Measurements from ENCODE around the gene AP3B1. TPM values are rescaled to one million over a fixed set of nuclear protein-coding genes. Genes with fewer than 3 reads are reported as not detected.
A peak's percentile ranks its signal among the peaks of the same experiment; 100 is the strongest.

Gene AP3B1
- polyA plus RNA-seq, 3 donors: 20.3 to 39.8 (median 24.9) TPM

GRCh38 chr5:78095125-78095524, 199.4 kb downstream of the AP3B1 start:
- no peak overlapping the region for H3K4me3 ChIP-seq (replicated peaks in 1 of 3; ENCODE audit: low read depth in 2 of 3, low read length in 3 of 3)
- Mint-ChIP-seq H3K27me3 (ENCODE audit: low read depth in 3 of 3) (no peaks in the 10 kb centered on the region), H3K27ac (no peak overlapping the region), H3K4me3 (no peak overlapping the region), H3K9me3 (peaks cover 2 to 11% (median 8%) of the 10 kb centered on the region in 7 donors), H3K4me1 (no peaks in the 10 kb centered on the region), H3K36me3 (peaks cover 54 to 67% of the 10 kb centered on the region in 2 donors)
- no peaks in the 10 kb centered on the region for H3K4me1 ChIP-seq (ENCODE audit: control insufficient read depth in 1 of 2, insufficient read depth in 2 of 2, low read length in 2 of 2)
- no peaks in the 10 kb centered on the region for H3K9me3 ChIP-seq (replicated peaks in 1 of 2; ENCODE audit: control insufficient read depth in 1 of 2, insufficient read depth in 1 of 2, low read length in 2 of 2)
- H3K36me3 ChIP-seq (replicated peaks in 1 of 2; ENCODE audit: control insufficient read depth in 1 of 2, insufficient read depth in 2 of 2, low read length in 2 of 2): peaks cover 28 to 62% of the 10 kb centered on the region in 2 donors
- no peaks in the 10 kb centered on the region for H3K79me2 ChIP-seq (ENCODE audit: insufficient read depth, low read length)
- no peak overlapping the region for H3K27ac ChIP-seq (ENCODE audit: low read depth in 1 of 2, low read length in 2 of 2)
- no peaks in the 10 kb centered on the region for H4K20me1 ChIP-seq (ENCODE audit: insufficient read depth, low read length)
- H2AFZ ChIP-seq (ENCODE audit: insufficient read depth, low read depth, low read length, poor library complexity, severe bottlenecking): no peak overlapping the region
- no peak for TF ChIP-seq CTCF (IDR thresholded peaks at IDR 0.05)
- DNase-seq: no peak
- no peak overlapping the region for H3K4me2 ChIP-seq (replicated peaks; ENCODE audit: extremely low read depth, low read length, poor library complexity, severe bottlenecking)
- H3K9ac ChIP-seq (ENCODE audit: insufficient read depth, low read length, poor library complexity, severe bottlenecking): no peak overlapping the region
- intact Hi-C loops (cut with micrococcal nuclease): no loop called here
- no peaks in the 10 kb centered on the region for H3K27me3 ChIP-seq (ENCODE audit: control insufficient read depth in 2 of 2, insufficient read depth in 2 of 2, low read length in 2 of 2)

DNA sequence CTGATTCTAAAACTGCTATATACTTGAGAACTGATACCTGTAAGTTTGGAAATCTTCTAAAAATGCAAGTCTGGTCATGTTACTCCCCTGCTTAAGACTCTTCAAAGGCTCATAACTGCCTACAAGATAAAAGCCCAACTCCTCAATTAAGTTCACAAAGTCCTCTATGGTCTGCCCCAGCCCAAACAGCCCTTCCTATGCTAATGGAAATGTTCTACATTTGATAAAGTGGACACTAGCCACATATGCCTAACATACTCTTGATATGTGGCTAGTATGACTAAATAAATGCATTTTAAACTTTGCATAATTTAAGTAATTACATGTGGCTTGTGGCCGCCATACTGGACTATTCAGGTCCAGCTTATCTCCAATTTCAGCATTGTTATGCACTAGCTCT, 204.5 kb downstream of the AP3B1 start:
- Histone ChIP-seq H3K79me2 (ENCODE audit: insufficient read depth, low read length) (no peaks in the 10 kb centered on the region), H3K9ac (ENCODE audit: insufficient read depth, low read length, poor library complexity, severe bottlenecking) (no peak overlapping the region), H3K27me3 (ENCODE audit: control insufficient read depth in 2 of 2, insufficient read depth in 2 of 2, low read length in 2 of 2) (no peaks in the 10 kb centered on the region), H3K36me3 (replicated peaks in 1 of 2; ENCODE audit: control insufficient read depth in 1 of 2, insufficient read depth in 2 of 2, low read length in 2 of 2) (peaks cover 28 to 79% of the 10 kb centered on the region in 2 donors), H2AFZ (ENCODE audit: insufficient read depth, low read depth, low read length, poor library complexity, severe bottlenecking) (no peak overlapping the region), H3K9me3 (replicated peaks in 1 of 2; ENCODE audit: control insufficient read depth in 1 of 2, insufficient read depth in 1 of 2, low read length in 2 of 2) (no peaks in the 10 kb centered on the region), H3K4me2 (replicated peaks; ENCODE audit: extremely low read depth, low read length, poor library complexity, severe bottlenecking) (no peak overlapping the region), H3K4me3 (replicated peaks in 1 of 3; ENCODE audit: low read depth in 2 of 3, low read length in 3 of 3) (no peak overlapping the region), H4K20me1 (ENCODE audit: insufficient read depth, low read length) (no peaks in the 10 kb centered on the region), H3K4me1 (ENCODE audit: control insufficient read depth in 1 of 2, insufficient read depth in 2 of 2, low read length in 2 of 2) (no peaks in the 10 kb centered on the region), H3K27ac (ENCODE audit: low read depth in 1 of 2, low read length in 2 of 2) (no peak overlapping the region)
- intact Hi-C loops (cut with micrococcal nuclease): no loop called here
- no peak for TF ChIP-seq CTCF (IDR thresholded peaks at IDR 0.05)
- Mint-ChIP-seq H3K27me3 (ENCODE audit: low read depth in 3 of 3) (no peaks in the 10 kb centered on the region), H3K4me3 (no peak overlapping the region), H3K27ac (peak overlapping the region in 1 of 7 donors; percentile 38), H3K4me1 (no peaks in the 10 kb centered on the region), H3K36me3 (peaks cover 60 to 67% of the 10 kb centered on the region in 2 donors), H3K9me3 (peaks cover 0 to 1% (median 0%) of the 10 kb centered on the region in 7 donors)
- 100% methylated on average over 1 of the region's 1 CpG for WGBS (ENCODE audit: insufficient coverage)
- no peak for DNase-seq
